Mucosa of gallbladder (tissue), 1 donor: Measurements from ENCODE around the gene FARP1. TPM values are rescaled to one million over a fixed set of nuclear protein-coding genes. Genes with fewer than 3 reads are reported as not detected.

ENCODE experiments used
- DNase-seq: peaks from one replicate; pipeline ENCODE4 v3.0.0-alpha.2; 2020; ENCODE audit warnings: low spot score
- total RNA-seq: library from RNA; stranded (reverse); gene quantifications from one replicate; pipeline ENCODE4 v1.2.1, GENCODE V29; 2021
- donor health status: DM: no; HTN: no; CAD: no.

FARP1 gene
- total RNA-seq, 1 donor from 2014 or later = 112 TPM

DNA sequence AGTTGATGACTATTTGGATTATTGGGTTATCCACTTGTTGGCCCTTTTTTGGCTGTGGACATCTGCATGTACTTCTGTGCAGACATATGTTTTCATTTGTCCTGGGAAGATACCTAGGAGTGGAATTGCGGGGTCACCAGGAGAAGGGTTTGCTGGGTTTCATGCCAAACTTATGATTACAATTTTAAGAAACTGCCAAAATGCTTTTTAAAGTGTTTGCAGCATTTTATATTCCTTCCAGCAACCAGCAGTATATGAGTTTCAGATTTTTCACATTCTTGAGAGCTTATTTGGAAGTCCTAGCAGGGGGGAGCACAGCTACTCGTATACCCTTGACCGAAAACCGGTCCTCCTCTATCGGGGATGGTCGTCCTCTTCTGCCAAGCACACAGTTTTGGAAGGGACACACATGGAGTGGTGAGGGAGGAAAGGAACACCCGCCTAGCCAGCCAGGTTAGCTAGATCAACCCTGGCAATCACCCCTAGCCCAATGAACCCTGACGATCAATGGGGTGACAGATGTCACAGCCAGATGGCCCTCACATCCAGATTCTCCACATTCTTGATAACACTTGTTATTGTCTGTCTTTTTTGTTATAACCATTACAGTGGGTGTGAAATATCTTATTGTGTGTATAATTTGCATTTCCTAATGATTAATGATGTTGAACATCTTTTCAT lies 60.9 kb downstream of the FARP1 start:
- DNase-seq = no peak

DNA sequence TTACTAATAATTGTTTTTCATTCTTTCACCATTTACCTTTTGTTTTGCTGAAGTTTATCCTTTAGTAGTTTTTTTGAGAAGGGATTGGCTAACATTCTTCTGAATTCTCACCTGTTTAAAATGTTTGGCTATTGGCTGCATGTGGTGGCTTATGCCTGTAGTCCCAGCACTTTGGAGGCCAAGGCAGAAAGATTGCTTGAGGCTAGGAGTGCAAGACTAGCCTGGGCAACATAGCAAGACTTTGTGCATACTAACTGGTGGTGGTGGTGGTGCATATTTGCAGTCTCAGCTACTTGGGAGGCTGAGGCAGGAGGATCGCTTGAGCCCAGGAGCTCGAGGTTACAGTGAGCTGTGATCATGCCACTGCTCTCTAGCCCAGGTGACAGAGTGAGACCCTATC lies 61.7 kb downstream of the FARP1 start:
- no peak for DNase-seq

DNA sequence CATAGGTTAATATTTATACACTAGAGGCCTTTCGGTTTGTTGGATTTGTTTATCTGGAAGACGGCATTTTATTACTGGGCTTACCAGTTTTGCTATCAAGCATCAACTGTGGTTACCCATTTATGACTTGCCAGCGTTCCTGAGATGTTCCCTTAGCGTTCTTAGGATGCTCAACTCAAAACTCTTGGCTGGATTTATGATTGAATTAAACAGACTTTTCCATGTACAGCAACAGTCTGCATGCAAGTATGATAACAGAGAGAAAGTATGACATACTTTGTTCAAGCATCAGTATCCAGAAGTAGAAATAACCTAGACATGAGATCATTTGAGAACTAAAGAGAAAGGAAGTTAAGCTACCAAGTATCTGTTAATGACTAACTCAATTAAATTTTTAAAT lies 64.1 kb downstream of the FARP1 start:
- no peak for DNase-seq

DNA sequence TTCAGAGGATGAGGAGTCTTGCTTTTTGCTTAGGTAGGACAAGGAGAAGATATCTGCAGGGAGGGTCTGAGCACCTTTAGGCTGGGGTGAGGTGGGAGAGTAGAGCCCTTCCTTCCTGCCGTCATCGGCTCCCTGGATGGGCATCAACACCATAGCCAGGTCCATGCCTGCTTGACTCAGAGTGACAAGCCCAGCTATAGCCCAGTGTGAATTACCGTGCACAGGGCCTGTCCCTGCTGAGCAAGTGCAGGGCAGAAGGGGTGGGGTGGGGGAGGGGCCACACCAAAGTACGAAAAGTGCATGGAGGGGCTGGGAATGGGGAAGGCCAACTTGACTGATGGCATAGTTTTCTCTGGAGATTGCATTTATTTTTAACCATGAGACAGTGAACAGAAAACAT lies 64.5 kb downstream of the FARP1 start:
- no peak for DNase-seq

DNA sequence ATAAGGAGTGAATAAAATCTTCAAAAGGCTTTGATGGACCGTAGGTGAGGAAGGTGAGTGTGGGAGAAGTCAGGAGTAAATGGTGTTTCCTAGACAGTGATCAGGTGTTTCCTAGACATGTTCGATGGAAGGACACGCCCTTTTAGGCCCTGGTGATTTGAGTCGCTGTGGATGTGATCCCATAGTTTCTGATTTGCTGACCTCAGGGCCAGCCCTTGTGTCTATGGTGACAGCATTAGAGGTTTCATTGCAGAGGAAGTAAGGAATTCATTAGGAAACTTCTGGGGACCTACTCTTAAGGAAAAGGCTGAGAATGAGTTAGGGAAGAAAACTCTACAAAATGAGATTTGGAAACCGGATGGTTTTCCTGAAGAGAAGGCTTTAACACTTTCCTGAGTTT lies 65.7 kb downstream of the FARP1 start:
- no peak for DNase-seq

DNA sequence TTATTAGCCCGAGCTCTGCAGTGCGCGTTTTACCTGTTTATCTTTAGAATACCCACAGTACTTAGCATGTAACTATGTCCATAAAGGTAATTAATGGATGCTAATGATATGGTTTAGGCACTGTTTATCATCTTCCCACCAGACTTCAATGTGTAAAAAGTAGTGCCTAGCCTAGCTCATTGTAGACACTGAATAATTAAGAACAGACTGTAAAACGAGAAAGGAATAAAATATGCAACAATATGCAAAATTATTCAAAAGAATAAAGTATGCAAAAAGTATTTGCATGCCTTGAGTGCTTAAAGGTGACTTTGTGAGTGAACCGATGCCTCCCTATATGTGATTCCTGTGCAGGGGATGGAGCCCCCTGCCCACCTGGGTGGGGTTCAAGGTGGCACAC lies 69.9 kb downstream of the FARP1 start:
- DNase-seq = no peak

DNA sequence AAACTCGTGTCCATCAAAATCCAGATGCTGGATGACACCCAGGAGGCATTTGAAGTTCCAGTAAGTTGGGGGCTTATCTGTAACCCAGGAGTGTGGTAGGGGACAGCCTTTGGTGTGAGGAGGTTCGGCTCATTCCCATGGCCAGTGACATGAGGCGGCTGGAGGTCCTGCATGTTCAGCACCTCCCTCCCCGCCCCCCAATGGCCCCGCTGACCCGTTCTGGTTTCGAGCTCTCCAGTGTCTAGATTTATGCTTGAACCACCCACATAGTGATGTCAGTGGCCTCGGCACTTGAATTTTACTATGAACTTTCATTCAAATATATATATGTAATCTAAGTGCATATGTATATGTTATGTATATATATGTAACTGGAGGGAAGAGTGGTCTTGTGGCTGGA lies 70.5 kb downstream of the FARP1 start:
- no peak for DNase-seq

DNA sequence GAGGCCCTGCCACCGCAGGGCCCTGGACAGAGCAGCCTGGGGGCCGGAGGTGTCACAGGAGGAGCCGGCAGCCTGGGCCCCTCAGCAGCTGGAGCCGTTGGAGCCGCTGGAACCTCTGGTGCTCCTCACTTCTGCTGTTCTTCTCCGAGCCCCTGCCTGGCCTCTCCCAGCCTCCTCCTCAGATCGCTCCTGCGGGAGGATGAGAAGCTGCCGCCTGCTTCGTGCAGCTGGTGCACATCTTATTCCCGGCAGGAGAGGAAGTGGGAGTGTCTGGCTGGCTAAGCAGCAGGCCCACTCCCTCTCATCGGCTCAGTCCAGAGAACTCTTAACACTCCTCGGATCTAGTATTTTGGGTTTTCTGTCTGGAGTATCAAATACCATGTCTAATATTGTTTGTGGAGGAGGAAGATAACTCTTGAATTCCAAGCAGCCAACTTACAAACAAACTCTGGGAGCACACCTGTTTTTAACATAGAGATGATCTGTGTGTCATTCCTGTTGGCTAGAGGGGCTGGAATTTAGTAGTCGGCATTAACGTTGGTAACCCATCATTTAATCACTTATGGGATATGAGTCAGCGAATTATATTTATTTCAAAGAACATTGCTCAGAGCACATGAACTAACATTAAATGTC lies 71.2 kb downstream of the FARP1 start:
- no peak for DNase-seq

DNA sequence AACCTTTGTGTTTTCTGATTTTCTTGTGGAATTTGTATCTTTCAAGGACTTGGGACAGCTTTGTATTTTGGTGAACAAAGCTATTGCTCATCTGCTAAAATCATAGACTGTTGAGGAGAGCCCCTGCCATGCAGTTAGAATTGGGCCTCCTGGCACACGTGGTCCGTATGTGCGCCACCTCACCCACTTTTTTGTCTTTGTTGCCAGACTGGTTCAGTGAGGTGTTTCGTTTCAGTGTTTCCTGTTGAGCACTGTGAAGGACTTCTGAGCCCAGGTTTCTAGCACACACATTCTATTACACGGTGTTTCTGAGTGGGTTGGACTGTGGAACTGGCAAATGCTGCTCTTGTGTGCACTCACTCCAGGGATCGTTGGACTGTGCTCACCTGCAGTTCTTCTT lies 71.8 kb downstream of the FARP1 start:
- DNase-seq = peak; percentile 50

DNA sequence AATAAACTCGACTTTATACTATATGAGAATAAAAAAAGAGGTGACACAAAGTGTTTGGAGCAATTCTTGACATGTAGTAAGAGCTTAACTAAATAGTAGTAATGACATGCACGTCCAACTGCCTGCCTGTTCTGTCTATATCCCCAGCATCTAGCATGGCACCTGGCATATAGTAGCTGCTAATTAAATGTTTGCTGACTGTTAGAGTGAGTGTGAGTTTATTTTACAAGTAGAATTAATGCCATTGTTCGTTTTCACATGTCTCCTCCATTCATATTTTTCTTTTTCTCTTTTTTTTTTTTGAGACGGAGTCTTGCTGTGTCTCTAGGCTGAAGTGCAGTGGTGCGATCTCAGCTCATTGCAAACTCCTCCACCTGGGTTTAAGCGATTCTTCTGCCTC lies 72.6 kb downstream of the FARP1 start:
- DNase-seq = no peak

DNA sequence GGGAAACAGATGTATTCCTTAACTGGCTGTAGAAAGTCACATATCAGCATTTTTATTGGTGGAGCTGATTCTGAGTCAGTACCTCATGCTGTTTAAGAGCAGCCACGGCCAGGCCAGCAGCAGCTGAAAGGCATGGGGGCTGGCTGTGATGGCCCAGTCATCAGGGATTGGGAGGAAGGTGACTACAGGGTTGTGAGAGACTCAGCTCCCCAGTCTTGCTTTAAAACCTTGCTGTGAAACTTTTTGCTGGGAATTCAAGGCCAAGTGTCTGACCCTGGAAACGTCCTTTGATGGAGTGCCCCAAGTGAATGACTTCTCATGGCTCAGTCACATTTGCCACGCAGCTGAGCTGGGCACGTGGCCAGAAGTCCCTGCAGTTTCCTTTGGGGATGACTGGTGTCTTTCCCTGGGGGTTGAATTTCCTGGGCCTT lies 73.3 kb downstream of the FARP1 start:
- DNase-seq = no peak

DNA sequence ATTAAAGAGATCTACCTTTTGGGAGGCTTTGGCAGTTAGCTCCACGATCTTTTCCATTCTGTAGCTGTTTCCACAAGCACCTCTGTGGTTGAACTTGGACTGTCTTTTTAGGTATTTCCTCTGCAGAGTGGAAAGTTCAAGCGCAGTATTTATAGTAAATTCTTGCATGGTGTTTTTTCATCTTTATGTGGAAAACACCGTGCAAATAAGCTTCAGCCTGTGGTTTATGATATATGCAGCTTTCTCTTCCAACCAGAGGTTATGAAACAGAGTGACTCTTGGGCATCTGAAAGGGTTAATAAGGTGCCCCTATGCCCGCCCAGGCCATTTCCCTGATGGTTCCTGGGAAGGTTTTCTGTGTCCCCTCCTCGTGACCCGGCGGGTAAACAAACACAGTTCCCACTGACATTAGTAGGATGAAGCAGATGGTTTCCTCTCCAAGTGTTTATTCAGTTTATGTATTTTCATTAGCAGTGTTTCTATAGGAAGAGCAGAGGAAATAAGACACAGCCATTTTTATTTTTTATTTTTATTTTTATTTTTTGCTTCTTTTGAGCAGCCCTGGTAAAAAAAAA lies 73.9 kb downstream of the FARP1 start:
- DNase-seq = no peak

DNA sequence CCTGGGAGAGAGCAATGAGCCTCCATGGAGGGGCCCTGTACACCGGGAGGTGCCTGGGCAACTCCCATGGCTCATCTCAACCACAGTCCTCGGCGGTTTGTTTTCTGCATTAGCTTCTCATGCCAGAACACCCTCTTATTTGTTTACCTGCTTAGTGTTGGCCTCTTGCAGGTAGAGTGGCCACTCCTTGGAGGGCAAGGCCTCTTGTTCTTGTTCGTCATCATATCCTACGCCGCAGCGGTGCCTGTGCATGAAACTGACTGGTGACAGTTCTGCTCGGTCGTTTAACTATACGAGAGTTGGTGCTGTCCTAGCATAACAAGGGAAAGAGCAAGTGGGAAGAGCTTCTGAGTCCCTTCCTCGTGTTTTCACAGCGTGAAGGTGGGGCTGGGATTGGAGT lies 74.7 kb downstream of the FARP1 start:
- no peak for DNase-seq

DNA sequence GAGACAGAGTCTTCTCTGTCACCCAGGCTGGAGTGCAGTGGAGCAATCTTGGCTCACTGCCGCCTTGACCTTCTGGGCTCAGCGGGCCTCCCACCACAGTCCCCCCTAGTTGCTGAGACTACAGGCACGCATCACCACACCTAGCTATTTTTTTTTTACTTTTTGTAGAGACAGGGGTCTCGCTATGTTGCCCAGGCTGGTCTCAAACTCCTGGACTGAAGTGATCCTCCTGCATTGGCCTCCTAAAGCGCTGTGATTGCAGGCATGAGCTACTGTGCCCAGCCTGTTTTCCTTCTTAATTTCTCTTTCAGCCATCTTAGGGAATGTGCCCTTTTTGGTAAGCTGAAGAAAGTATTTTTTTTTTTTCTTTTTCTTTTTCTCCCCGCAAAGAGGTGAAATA lies 76.8 kb downstream of the FARP1 start:
- DNase-seq = no peak

DNA sequence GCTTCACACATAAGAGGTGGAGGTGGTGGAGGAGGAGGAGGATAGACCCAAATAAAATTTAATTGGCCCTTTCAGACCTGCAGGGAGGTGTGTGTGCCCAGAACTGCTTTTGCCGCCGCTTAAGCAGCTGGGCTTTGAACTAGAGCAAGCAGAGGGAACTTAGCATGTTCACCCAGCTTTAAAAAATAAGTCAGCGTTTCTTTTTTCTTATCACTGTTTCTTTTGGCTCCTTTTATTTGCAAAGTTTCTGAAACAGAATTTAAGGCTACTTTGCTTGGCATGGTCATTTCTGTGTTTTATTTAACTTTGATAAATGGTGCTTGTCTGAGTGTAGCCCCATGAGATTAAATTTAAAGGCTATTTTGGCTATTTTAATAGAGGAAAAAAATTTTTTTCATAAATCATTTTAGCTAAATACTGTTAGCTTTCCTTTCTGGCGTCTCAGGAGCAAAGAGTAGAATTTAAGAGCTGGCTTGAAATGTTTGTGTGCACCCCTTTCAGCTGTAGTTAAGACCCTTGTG lies 77.4 kb downstream of the FARP1 start:
- DNase-seq = no peak

DNA sequence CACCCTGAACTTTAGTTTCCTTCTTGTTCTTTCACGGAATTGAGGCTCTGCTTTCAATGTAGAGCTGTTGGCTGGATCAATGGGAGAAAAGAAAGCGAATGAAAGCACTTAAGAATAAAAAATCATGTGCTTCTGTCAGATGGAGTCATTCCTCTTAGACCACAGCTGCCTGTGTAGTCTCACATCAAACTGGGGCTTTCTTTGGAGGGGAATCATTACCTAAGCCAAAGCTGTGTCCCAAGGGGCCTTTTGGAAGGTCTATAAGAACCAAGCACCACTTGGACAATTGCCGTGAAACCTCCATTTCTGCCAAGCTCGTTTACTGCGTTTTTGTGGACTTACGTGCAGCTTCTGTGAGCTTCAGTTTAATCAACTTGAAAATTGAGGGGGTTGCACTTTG lies 78.3 kb downstream of the FARP1 start:
- no peak for DNase-seq

DNA sequence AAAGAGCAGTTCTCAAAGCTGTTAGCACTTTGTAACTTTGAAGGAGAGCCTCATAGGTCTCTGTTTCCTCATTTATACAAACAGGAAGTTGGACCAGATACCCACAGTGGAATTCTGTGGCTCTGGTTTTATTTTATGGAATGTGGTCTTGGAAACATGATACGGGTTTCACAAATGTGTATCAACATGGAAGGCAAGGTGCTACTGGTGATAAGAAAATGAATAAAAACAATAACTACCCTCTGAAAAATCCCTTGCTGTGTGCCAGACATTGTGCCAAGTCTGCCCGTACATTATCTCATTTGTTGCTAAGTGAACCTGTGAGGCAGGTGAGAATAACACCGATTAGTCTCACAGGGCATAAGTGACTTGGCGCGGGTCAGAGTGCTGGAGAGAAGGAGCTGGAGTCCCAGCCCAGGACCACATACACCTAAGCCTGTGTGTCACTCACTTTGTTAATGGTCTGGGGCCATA lies 79.2 kb downstream of the FARP1 start:
- DNase-seq = no peak

DNA sequence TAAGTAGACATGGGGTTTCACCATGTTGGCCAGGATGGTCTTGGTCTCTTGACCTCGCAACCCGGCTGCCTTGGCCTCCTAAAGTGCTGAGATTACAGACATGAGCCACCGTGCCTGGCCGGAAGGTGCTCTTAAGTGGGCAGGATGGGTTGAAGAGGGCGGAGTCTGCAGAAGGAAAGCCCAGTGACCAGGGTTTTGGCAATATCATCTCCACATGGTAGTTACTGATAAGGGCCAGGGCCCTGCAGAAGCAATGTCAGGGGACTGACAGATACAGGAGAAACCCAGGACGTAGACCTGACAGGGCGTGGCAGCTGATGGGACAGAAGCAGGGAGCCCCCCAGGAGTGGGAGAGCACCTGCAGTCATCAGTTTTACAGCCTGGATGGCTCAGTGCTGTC lies 79.9 kb downstream of the FARP1 start:
- DNase-seq = no peak

DNA sequence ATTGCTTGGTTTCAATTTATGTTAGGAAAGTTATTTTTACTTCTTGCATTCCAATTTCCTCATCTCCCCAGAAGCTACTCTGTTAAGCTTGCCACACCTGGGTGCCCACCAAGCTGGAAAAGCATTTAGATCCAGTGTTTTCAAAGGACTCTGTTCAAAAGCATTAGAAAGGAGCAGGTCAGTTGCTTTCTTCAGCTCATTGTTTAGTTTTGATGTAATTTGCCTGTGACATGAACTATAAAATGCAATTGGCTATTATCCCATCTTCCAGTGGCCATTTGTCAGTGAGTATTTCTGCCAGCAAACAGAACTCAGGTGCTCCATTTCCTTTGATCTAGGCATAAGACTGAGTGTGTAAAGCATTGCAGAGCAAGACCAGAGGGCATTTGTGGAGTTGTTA lies 80.8 kb downstream of the FARP1 start:
- no peak for DNase-seq

DNA sequence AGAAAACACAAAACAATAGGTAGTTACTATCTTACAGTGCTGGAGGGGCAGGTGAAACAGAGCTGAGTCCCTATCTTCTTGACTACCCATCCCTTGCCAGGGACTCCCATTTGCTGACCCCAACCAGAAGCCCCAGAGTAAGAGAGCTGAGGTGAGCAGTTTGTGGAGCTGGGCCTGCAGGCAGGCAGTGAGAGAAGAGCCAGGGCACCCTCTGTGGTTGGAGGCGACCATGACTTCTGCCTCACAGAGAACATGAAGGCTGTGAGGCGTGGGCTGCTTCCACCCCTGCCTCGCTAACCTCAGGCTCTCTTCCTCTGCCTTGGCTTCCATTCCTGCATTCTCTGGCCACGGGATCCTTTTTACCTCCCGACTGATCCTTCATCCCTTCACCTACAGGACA lies 81.7 kb downstream of the FARP1 start:
- no peak for DNase-seq

DNA sequence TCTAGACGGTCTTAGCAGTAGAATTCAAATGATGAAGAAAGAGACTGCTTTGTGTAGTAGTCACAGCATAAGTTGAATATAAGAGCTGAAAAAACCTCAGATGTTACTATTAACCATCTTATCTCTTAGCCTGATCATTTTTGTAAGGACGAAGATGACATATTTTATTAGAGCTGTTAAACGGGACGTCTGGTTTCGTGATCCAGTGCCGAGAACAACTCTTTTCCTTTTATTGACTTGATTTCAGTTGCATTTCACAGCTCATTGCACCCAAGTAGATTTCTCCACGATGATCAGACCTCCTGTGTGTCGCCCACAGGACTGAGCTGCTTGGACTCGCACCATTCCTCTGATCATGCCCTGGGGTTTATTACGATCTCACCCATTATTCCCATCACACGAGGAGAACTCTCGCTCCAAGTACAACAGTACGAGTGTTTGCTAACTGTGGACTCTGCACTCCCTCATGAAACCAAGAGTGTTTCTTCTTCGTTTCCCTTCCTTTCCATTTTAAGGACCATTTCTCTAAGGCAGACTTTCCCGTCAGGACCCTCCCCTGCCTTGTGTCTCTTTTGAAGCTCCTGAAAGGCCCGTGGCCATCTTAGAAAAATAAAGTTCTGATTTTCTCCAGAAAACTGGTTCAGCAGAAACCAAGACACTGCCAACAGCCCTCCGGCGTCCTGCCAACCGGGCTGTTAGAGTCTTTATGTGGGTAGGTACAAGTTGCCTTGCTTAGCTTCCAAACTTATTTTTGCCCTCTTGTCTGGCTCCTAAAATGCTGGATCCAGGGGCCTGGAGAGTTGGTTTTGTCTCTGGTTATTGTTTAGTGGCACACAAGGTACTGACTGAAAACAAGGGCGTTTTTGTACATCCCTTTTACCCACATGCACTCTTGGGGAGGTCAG lies 82.4 kb downstream of the FARP1 start:
- DNase-seq = no peak

DNA sequence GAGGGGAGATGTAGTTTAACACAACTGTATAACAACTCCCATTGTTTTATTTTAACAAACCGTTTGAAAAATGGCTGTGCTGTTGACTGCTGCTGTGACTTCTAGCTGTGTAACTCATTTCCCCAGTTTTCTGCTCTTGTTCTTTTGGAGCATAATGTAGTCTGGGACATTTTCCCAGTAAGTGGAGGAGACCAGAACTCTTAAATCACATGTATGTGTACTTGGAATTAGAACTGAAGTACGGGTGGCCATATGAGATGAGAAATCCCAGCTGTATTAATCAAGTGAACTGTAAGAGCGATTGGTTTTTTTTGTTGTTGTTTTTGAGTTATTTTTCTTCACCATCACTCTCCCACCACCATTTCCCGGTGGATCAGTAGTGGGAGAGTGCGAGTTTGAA lies 83.6 kb downstream of the FARP1 start:
- DNase-seq = no peak
